Tibial nerve (tissue), 4 donors: ENCODE data around the gene CRYBG3. TPM values are rescaled to one million over a fixed set of nuclear protein-coding genes. Genes with fewer than 3 reads are reported as not detected.

Source experiments
- DNase-seq, 2 donors: peaks; one replicate each; pipeline ENCODE4 v3.0.0-alpha.2; 2019; ENCODE audit warnings: low spot score in 2 of 2
- H3K27ac ChIP-seq, 4 donors: fragments of 200-600 bp; sonication (generic) in 3 of 4; one replicate each; pipeline ENCODE4 v1.5.1; 2017 to 2019; ENCODE audit warnings: mild to moderate bottlenecking in 1 of 4
- H3K27me3 ChIP-seq, 2 donors: fragments of 200-600 bp; sonication (generic) in 1 of 2; one replicate each; pipeline versions ENCODE4 v1.5.1 to v1.6.0; 2017 to 2019
- H3K36me3 ChIP-seq, 3 donors: fragments of 200-600 bp; sonication (generic); one replicate each; pipeline ENCODE4 v1.5.1; 2018 to 2019
- H3K4me1 ChIP-seq, 4 donors: fragments of 200-600 bp; sonication (generic) in 3 of 4; one replicate each; pipeline ENCODE4 v1.5.1; 2017 to 2019
- H3K4me3 ChIP-seq, 4 donors: fragments of 200-600 bp; sonication (generic) in 3 of 4; one replicate each; pipeline ENCODE4 v1.5.1; 2017 to 2019; ENCODE audit warnings: mild to moderate bottlenecking in 1 of 4, moderate library complexity in 1 of 4
- H3K9me3 ChIP-seq, 4 donors: fragments of 200-600 bp; sonication (generic) in 3 of 4; one replicate each; pipeline ENCODE4 v1.5.1; 2017 to 2019
- EP300 ChIP-seq, 2 donors: sonication (generic); formaldehyde crosslinking; IDR thresholded peaks; one replicate each; pipeline ENCODE4 v1.6.1; 2017; ENCODE audit warnings: antibody characterized with exemption in 2 of 2, mild to moderate bottlenecking in 1 of 2
- POLR2A ChIP-seq, 2 donors: fragments of 450-650 bp; IDR thresholded peaks; one replicate each; pipeline ENCODE4 v1.6.1; 2017; ENCODE audit warnings: antibody characterized with exemption in 2 of 2, mild to moderate bottlenecking in 2 of 2, moderate library complexity in 2 of 2
- WGBS, 2 donors: methylation state at CpG; one replicate each; pipeline ENCODE4 v1.1.5; 2018; 5-methylcytosine and 5-hydroxymethylcytosine counted together
- total RNA-seq, 4 donors: library from RNA; depleted of rRNA; stranded (reverse); fragments of >200 nt; gene quantifications; one replicate each; pipeline ENCODE4 v1.1.0, GENCODE V29; 2016
- TF ChIP-seq, protein P1 (sequence below), 5 experiments: fragments of 200-600 bp in 3 of 5; fragments of 450-650 bp in 2 of 5; sonication (generic) in 3 of 5; IDR thresholded peaks; one replicate each; pipeline ENCODE4 v1.5.1; 2016 to 2019; ENCODE audit warnings: antibody characterized with exemption in 5 of 5, mild to moderate bottlenecking in 3 of 5, moderate library complexity in 2 of 5

The CRYBG3 gene
- total RNA-seq, 4 donors from 2014 or later, result 30.9 to 48.1 (median 32.1) TPM

GRCh38 chr3:97848779-97849178, 27.0 kb downstream of the CRYBG3 start:
- no peak for DNase-seq
- H3K9me3 ChIP-seq, result peaks cover 0 to 20% (median 0%) of the 10 kb centered on the region in 4 donors
- TF ChIP-seq, protein P1, sequence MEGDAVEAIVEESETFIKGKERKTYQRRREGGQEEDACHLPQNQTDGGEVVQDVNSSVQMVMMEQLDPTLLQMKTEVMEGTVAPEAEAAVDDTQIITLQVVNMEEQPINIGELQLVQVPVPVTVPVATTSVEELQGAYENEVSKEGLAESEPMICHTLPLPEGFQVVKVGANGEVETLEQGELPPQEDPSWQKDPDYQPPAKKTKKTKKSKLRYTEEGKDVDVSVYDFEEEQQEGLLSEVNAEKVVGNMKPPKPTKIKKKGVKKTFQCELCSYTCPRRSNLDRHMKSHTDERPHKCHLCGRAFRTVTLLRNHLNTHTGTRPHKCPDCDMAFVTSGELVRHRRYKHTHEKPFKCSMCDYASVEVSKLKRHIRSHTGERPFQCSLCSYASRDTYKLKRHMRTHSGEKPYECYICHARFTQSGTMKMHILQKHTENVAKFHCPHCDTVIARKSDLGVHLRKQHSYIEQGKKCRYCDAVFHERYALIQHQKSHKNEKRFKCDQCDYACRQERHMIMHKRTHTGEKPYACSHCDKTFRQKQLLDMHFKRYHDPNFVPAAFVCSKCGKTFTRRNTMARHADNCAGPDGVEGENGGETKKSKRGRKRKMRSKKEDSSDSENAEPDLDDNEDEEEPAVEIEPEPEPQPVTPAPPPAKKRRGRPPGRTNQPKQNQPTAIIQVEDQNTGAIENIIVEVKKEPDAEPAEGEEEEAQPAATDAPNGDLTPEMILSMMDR (IDR thresholded peaks at IDR 0.05), result no peak
- no peak for TF ChIP-seq EP300 (IDR thresholded peaks at IDR 0.05)
- no peak for TF ChIP-seq POLR2A (IDR thresholded peaks at IDR 0.05)
- WGBS, 2 donors, result 91 to 95% methylated on average over 3 of the region's 3 CpGs
- no peak overlapping the region for H3K27ac ChIP-seq
- H3K4me1 ChIP-seq, result no peaks in the 10 kb centered on the region
- no peaks in the 10 kb centered on the region for H3K27me3 ChIP-seq
- peaks cover 0 to 50% (median 0%) of the 10 kb centered on the region in 3 donors for H3K36me3 ChIP-seq
- no peak overlapping the region for H3K4me3 ChIP-seq

DNA sequence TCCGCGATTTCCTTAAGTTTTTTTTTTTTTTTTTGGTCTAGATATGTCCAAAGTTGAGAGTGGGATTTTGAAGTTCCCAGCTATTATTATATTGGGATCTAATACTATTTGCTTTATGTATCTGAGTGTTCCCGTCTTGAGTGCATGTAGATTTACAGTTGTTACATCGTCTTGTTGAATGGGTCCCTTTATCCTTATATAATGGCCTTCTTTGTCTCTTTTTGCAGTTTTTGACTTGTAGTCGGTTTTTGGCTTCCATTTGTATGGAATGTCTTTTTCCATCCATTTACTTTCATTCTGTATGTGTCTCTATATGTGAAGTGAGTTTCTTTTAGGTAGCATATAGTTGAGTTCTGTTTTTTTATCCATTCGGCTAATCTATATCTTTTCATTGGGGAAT, 35.6 kb downstream of the CRYBG3 start:
- Histone ChIP-seq H3K4me1 (no peaks in the 10 kb centered on the region), H3K4me3 (no peak overlapping the region), H3K9me3 (peaks cover 0 to 56% (median 12%) of the 10 kb centered on the region in 4 donors), H3K36me3 (peaks cover 0 to 13% (median 0%) of the 10 kb centered on the region in 3 donors), H3K27ac (no peak overlapping the region), H3K27me3 (no peaks in the 10 kb centered on the region)
- TF ChIP-seq POLR2A (IDR thresholded peaks at IDR 0.05) (no peak), EP300 (IDR thresholded peaks at IDR 0.05) (no peak)
- TF ChIP-seq, protein P1 (IDR thresholded peaks at IDR 0.05), result no peak
- 62 to 68% methylated on average over 6 of the region's 6 CpGs for WGBS, 2 donors
- no peak for DNase-seq

DNA sequence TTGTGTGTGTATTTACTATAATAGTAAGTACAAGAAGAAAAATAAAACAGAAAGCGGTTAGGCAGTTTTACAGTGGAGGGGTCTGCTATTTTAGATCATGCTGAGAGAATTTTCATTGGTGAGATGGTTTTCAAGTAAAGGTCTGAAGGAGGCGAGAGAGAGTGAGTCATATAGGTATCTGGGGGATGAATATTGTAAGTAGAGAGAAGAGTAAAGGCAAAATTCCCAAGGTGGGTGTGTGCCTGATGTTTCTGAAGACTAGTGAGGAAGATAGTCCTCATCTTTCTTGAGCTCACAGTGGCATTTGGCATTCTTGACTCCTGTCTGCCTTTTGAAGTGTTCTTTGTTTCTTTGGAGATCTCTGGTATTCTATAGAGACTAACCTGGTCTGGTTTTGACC, 38.6 kb downstream of the CRYBG3 start:
- DNase-seq, result no peak
- H3K27ac ChIP-seq, result no peak overlapping the region
- H3K4me1 ChIP-seq, result no peaks in the 10 kb centered on the region
- TF ChIP-seq POLR2A (IDR thresholded peaks at IDR 0.05) (no peak), EP300 (IDR thresholded peaks at IDR 0.05) (no peak)
- TF ChIP-seq, protein P1 (IDR thresholded peaks at IDR 0.05), result no peak
- H3K36me3 ChIP-seq, result peaks cover 0 to 25% (median 0%) of the 10 kb centered on the region in 3 donors
- no peak overlapping the region for H3K4me3 ChIP-seq
- WGBS, 2 donors, result 94 to 95% methylated on average over 2 of the region's 2 CpGs
- no peaks in the 10 kb centered on the region for H3K27me3 ChIP-seq
- peaks cover 0 to 31% (median 7%) of the 10 kb centered on the region in 4 donors for H3K9me3 ChIP-seq

GRCh38 chr3:97862582-97862981, 40.8 kb downstream of the CRYBG3 start:
- H3K4me1 ChIP-seq, result no peaks in the 10 kb centered on the region
- TF ChIP-seq EP300 (IDR thresholded peaks at IDR 0.05) (no peak), POLR2A (IDR thresholded peaks at IDR 0.05) (no peak)
- TF ChIP-seq, protein P1 (IDR thresholded peaks at IDR 0.05), result no peak
- H3K27ac ChIP-seq, result no peak overlapping the region
- DNase-seq, result no peak
- H3K9me3 ChIP-seq, result peaks cover 0 to 22% (median 4%) of the 10 kb centered on the region in 4 donors
- H3K36me3 ChIP-seq, result peaks cover 0 to 40% (median 0%) of the 10 kb centered on the region in 3 donors
- 90 to 98% methylated on average over 1 of the region's 1 CpG for WGBS, 2 donors
- H3K4me3 ChIP-seq, result no peak overlapping the region
- H3K27me3 ChIP-seq, result no peaks in the 10 kb centered on the region

- TF ChIP-seq EP300 (IDR thresholded peaks at IDR 0.05) (no peak), POLR2A (IDR thresholded peaks at IDR 0.05) (no peak)
- TF ChIP-seq, protein P1 (IDR thresholded peaks at IDR 0.05), result no peak
- Histone ChIP-seq H3K27ac (no peak overlapping the region), H3K27me3 (no peaks in the 10 kb centered on the region), H3K4me1 (no peaks in the 10 kb centered on the region), H3K9me3 (peaks cover 0 to 18% (median 2%) of the 10 kb centered on the region in 4 donors), H3K4me3 (no peak overlapping the region), H3K36me3 (peaks cover 0 to 43% (median 0%) of the 10 kb centered on the region in 3 donors)
- WGBS, 2 donors, result 86 to 94% methylated on average over 1 of the region's 1 CpG
- DNase-seq, result no peak
These were observed 41.2 kb downstream of the CRYBG3 start for GRCh38 chr3:97863031-97863430.
